Retinal pigment epithelial cell (primary cell): ENCODE measurements around the gene PCED1B.

ENCODE experiments used
- DNase-seq: peaks from one replicate; pipeline ENCODE4 v3.0.0-alpha.2; 2010; ENCODE audit warnings: low read depth
- H3K4me3 ChIP-seq: 2 replicates; pipeline ENCODE4 v1.5.1; 2011; ENCODE audit warnings: mild to moderate bottlenecking, low read length, control low read depth, moderate library complexity
- CTCF ChIP-seq: conservative IDR thresholded peaks from 2 replicates; pipeline ENCODE4 v1.5.1; 2011; ENCODE audit warnings: low read depth, low read length, control low read depth, inconsistent platforms

The PCED1B gene

GRCh38 chr12:47094804-47095203, 15.4 kb downstream of the PCED1B start:
- no peak overlapping the region for H3K4me3 ChIP-seq
- DNase-seq = no peak
- TF ChIP-seq CTCF = no peak

- H3K4me3 ChIP-seq = no peak overlapping the region
- no peak for DNase-seq
- TF ChIP-seq CTCF = no peak
These were observed 16.2 kb downstream of the PCED1B start for GRCh38 chr12:47095446-47096236.

GRCh38 chr12:47097276-47097896, 18.0 kb downstream of the PCED1B start:
- no peak for TF ChIP-seq CTCF
- no peak overlapping the region for H3K4me3 ChIP-seq
- DNase-seq = no peak

- no peak overlapping the region for H3K4me3 ChIP-seq
- no peak for TF ChIP-seq CTCF
- DNase-seq = no peak
These were observed 18.7 kb downstream of the PCED1B start for GRCh38 chr12:47098099-47098498.

- no peak for DNase-seq
- no peak overlapping the region for H3K4me3 ChIP-seq
- no peak for TF ChIP-seq CTCF
These were observed 20.2 kb downstream of the PCED1B start for GRCh38 chr12:47099610-47100009.

- no peak for DNase-seq
- TF ChIP-seq CTCF = no peak
- H3K4me3 ChIP-seq = no peak overlapping the region
These were observed 20.7 kb downstream of the PCED1B start for GRCh38 chr12:47100160-47100559.

- TF ChIP-seq CTCF = no peak
These were observed 23.0 kb downstream of the PCED1B start for GRCh38 chr12:47102406-47102805.

More at GRCh38 chr12:47102406-47102805, 23.0 kb downstream of the PCED1B start:
- no peak for DNase-seq
- no peak overlapping the region for H3K4me3 ChIP-seq
